Naive thymus-derived CD4-positive, alpha-beta T cell (primary cell): ENCODE data around the gene DMRTB1. TPM values are rescaled to one million over a fixed set of nuclear protein-coding genes. Genes with fewer than 3 reads are reported as not detected.

Experiments
- ATAC-seq: fragments of 150-1000 bp; cut with Tn5 transposase; 2 replicates; pipeline ENCODE4 v1.10.0; 2021; ENCODE audit warnings: mild to moderate bottlenecking, moderate library complexity
- CTCF ChIA-PET: fragments of 350-600 bp; sonication (Branson Sonifier 250); formaldehyde crosslinking; loops from one replicate; lab custom pipeline; 2021; ENCODE audit warnings: antibody characterized with exemption; lab: Charles Lee
- POLR2A ChIA-PET: fragments of 350-600 bp; sonication (Branson Sonifier 250); formaldehyde crosslinking; loops from one replicate; lab custom pipeline; 2021; ENCODE audit warnings: antibody characterized with exemption, inconsistent platforms; lab: Charles Lee
- DNase-seq, 9 donors: peaks; one replicate each; pipeline versions ENCODE4 v3.0.0 to v3.0.0-alpha.2; 2020 to 2022; ENCODE audit warnings: mixed read lengths in 1 of 9
- H3K27ac ChIP-seq: one replicate; pipeline ENCODE4 v1.7.0; 2013; ENCODE audit warnings: mild to moderate bottlenecking, low read depth, low read length, moderate library complexity
- H3K27me3 ChIP-seq, 2 donors: one replicate each; pipeline ENCODE4 v1.7.0; 2013; ENCODE audit warnings: low read length in 2 of 2, mild to moderate bottlenecking in 2 of 2, moderate library complexity in 2 of 2; ENCODE audit not compliant: control insufficient read depth in 2 of 2, insufficient read depth in 2 of 2
- H3K36me3 ChIP-seq, 3 experiments: 1 replicate in 2 of 3; 2 replicates in 1 of 3; pipeline ENCODE4 v1.7.0; 2013; ENCODE audit warnings: low read length in 3 of 3, mild to moderate bottlenecking in 3 of 3, moderate library complexity in 1 of 3; ENCODE audit not compliant: insufficient read depth in 3 of 3, control insufficient read depth in 2 of 3
- H3K4me1 ChIP-seq, 2 donors: one replicate each; pipeline ENCODE4 v1.7.0; 2013; ENCODE audit warnings: low read length in 2 of 2, mild to moderate bottlenecking in 2 of 2, moderate library complexity in 1 of 2; ENCODE audit not compliant: control insufficient read depth in 2 of 2, insufficient read depth in 2 of 2
- H3K4me3 ChIP-seq: 2 replicates; pipeline ENCODE4 v1.7.0; 2013; ENCODE audit warnings: mild to moderate bottlenecking, low read length
- H3K9me3 ChIP-seq, 3 experiments: 1 replicate in 2 of 3; 2 replicates in 1 of 3; pipeline ENCODE4 v1.7.0; 2013; ENCODE audit warnings: low read length in 3 of 3; ENCODE audit not compliant: control insufficient read depth in 2 of 3
- H3K27ac Mint-ChIP-seq, 9 donors: one replicate each; pipeline ENCODE4 v1.8.0; 2020 to 2022; ENCODE audit warnings: mixed read lengths in 9 of 9, mild to moderate bottlenecking in 8 of 9, moderate library complexity in 5 of 9, inconsistent platforms in 2 of 9
- H3K27me3 Mint-ChIP-seq, 5 donors: one replicate each; pipeline ENCODE4 v1.8.0; 2021 to 2022; ENCODE audit warnings: mixed read lengths in 5 of 5, mild to moderate bottlenecking in 1 of 5
- H3K36me3 Mint-ChIP-seq, 5 donors: one replicate each; pipeline ENCODE4 v1.8.0; 2020 to 2022; ENCODE audit warnings: mixed read lengths in 5 of 5, mild to moderate bottlenecking in 3 of 5, inconsistent platforms in 1 of 5
- H3K4me1 Mint-ChIP-seq, 7 donors: one replicate each; pipeline ENCODE4 v1.8.0; 2020 to 2022; ENCODE audit warnings: mixed read lengths in 7 of 7, mild to moderate bottlenecking in 3 of 7, inconsistent platforms in 1 of 7
- H3K4me3 Mint-ChIP-seq, 10 donors: one replicate each; pipeline ENCODE4 v1.8.0; 2020 to 2022; ENCODE audit warnings: mild to moderate bottlenecking in 10 of 10, mixed read lengths in 10 of 10, moderate library complexity in 6 of 10, inconsistent platforms in 2 of 10
- H3K9me3 Mint-ChIP-seq, 11 donors: one replicate each; pipeline ENCODE4 v1.8.0; 2020 to 2022; ENCODE audit warnings: mixed read lengths in 11 of 11, mild to moderate bottlenecking in 4 of 11, inconsistent platforms in 1 of 11, moderate library complexity in 1 of 11
- intact Hi-C, 2 donors: fragments of 100-400 bp; cut with micrococcal nuclease; formaldehyde crosslinking; loops; one replicate each; pipeline ENCODE4 v1.15.1; 2023
- polyA plus RNA-seq, 2 donors: library from polyadenylated mRNA; unstranded; fragments of 300-500 nt; fragmentation: Illumina TruSeq; gene quantifications; one replicate each; pipeline ENCODE4 v1.2.3, GENCODE V29; 2021
- total RNA-seq, 6 experiments: library from RNA in 5 of 6; stranded (reverse) in 5 of 6; gene quantifications; 1 replicate in 5 of 6; 2 replicates in 1 of 6; pipeline ENCODE4 v1.2.3 and lab custom pipeline; 2021 to 2026

DMRTB1 gene
- total and polyA plus RNA-seq, 7 experiments from 2014 or later: not detected

GRCh38 chr1:53512807-53513755 is 53.9 kb downstream of the DMRTB1 start:
- peaks cover 0 to 2% (median 0%) of the 10 kb centered on the region in 7 donors for H3K4me1 Mint-ChIP-seq
- DNase-seq (no peak), ATAC-seq (no peak)
- POLR2A ChIA-PET: no interaction called here
- CTCF ChIA-PET: no interaction called here
- H3K27ac ChIP-seq: no peak overlapping the region
- H3K4me3 ChIP-seq: no peak overlapping the region
- no peaks in the 10 kb centered on the region for H3K36me3 Mint-ChIP-seq
- peaks cover 0 to 6% (median 0%) of the 10 kb centered on the region in 5 donors for H3K27me3 Mint-ChIP-seq
- intact Hi-C loops: no loop called here
- no peaks in the 10 kb centered on the region for H3K9me3 Mint-ChIP-seq
- H3K27ac Mint-ChIP-seq: no peak overlapping the region
- H3K9me3 ChIP-seq: no peaks in the 10 kb centered on the region
- H3K36me3 ChIP-seq: no peaks in the 10 kb centered on the region
- no peak overlapping the region for H3K4me3 Mint-ChIP-seq
- H3K27me3 ChIP-seq: no peaks in the 10 kb centered on the region
- no peaks in the 10 kb centered on the region for H3K4me1 ChIP-seq

- Histone ChIP-seq H3K27me3 (no peaks in the 10 kb centered on the region), H3K36me3 (no peaks in the 10 kb centered on the region), H3K4me3 (no peak overlapping the region), H3K9me3 (no peaks in the 10 kb centered on the region), H3K4me1 (no peaks in the 10 kb centered on the region), H3K27ac (no peak overlapping the region)
- H3K36me3 Mint-ChIP-seq: no peaks in the 10 kb centered on the region
- ChIA-PET POLR2A (no interaction called here), CTCF (no interaction called here)
- H3K4me3 Mint-ChIP-seq: no peak overlapping the region
- no peaks in the 10 kb centered on the region for H3K9me3 Mint-ChIP-seq
- H3K4me1 Mint-ChIP-seq: peaks cover 0 to 2% (median 0%) of the 10 kb centered on the region in 7 donors
- peaks cover 0 to 6% (median 0%) of the 10 kb centered on the region in 5 donors for H3K27me3 Mint-ChIP-seq
- H3K27ac Mint-ChIP-seq: no peak overlapping the region
- no peak for ATAC-seq
- intact Hi-C loops: no loop called here
- DNase-seq: no peak
Observed at GRCh38 chr1:53513846-53514245, 54.6 kb downstream of the DMRTB1 start.

- H3K4me3 Mint-ChIP-seq: no peak overlapping the region
- Histone ChIP-seq H3K27me3 (no peaks in the 10 kb centered on the region), H3K4me1 (no peaks in the 10 kb centered on the region), H3K9me3 (no peaks in the 10 kb centered on the region), H3K36me3 (no peaks in the 10 kb centered on the region), H3K4me3 (no peak overlapping the region), H3K27ac (no peak overlapping the region)
- ChIA-PET CTCF (no interaction called here), POLR2A (no interaction called here)
- H3K4me1 Mint-ChIP-seq: peaks cover 0 to 2% (median 0%) of the 10 kb centered on the region in 7 donors
- no peak overlapping the region for H3K27ac Mint-ChIP-seq
- no peaks in the 10 kb centered on the region for H3K36me3 Mint-ChIP-seq
- H3K9me3 Mint-ChIP-seq: no peaks in the 10 kb centered on the region
- no peak for DNase-seq
- intact Hi-C loops: no loop called here
- ATAC-seq: no peak
- peaks cover 0 to 6% (median 0%) of the 10 kb centered on the region in 5 donors for H3K27me3 Mint-ChIP-seq
Observed at GRCh38 chr1:53514436-53514835, 55.2 kb downstream of the DMRTB1 start.

GRCh38 chr1:53516181-53516580 is 57.0 kb downstream of the DMRTB1 start:
- CTCF ChIA-PET: interaction anchor here (0.6 kb wide), 1 partner anchor 238 kb away, joined by 4 read pairs; no protein-coding TSS in a partner anchor
- H3K4me1 ChIP-seq: no peaks in the 10 kb centered on the region
- peaks cover 0 to 2% (median 0%) of the 10 kb centered on the region in 7 donors for H3K4me1 Mint-ChIP-seq
- no peaks in the 10 kb centered on the region for H3K36me3 ChIP-seq
- H3K9me3 Mint-ChIP-seq: no peaks in the 10 kb centered on the region
- peaks cover 0 to 6% (median 0%) of the 10 kb centered on the region in 5 donors for H3K27me3 Mint-ChIP-seq
- H3K36me3 Mint-ChIP-seq: no peaks in the 10 kb centered on the region
- no peak overlapping the region for H3K4me3 ChIP-seq
- H3K9me3 ChIP-seq: no peaks in the 10 kb centered on the region
- H3K27me3 ChIP-seq: no peaks in the 10 kb centered on the region
- ATAC-seq: no peak
- H3K27ac Mint-ChIP-seq: no peak overlapping the region
- POLR2A ChIA-PET: no interaction called here
- intact Hi-C loops: no loop called here
- no peak overlapping the region for H3K4me3 Mint-ChIP-seq
- H3K27ac ChIP-seq: no peak overlapping the region
- DNase-seq: no peak

Other genes starting within 250 kb of the DMRTB1 start
- gene CZIB, start 238.8 kb upstream of the DMRTB1 start, total RNA-seq: 10 to 100 TPM; 41.9 to 94.9 (median 51.4) TPM
- 10 to 100 TPM; 77.5 to 80.1 TPM for gene CZIB, start 238.8 kb upstream of the DMRTB1 start, polyA plus RNA-seq
- gene MAGOH, start 220.9 kb upstream of the DMRTB1 start, total RNA-seq: 10 to 100 TPM; 37.7 to 76.7 (median 52.3) TPM
- 100 to 1,000 TPM in 1 of 2 donors, 10 to 100 TPM in 1; 97.2 to 108 TPM for gene MAGOH, start 220.9 kb upstream of the DMRTB1 start, polyA plus RNA-seq
- gene LRP8, start 131.3 kb upstream of the DMRTB1 start, total RNA-seq: 10 to 100 TPM in 2 of 5 experiments, 1 to 10 TPM in 3; 4.3 to 45.8 (median 9.9) TPM
- under 1 TPM; 0.64 to 0.92 TPM for gene LRP8, start 131.3 kb upstream of the DMRTB1 start, polyA plus RNA-seq